Activated B cell treated with CpG ODN at 0.5 μM for 24 hours (primary cell): ENCODE data around the gene BID. TPM values are rescaled to one million over a fixed set of nuclear protein-coding genes. Genes with fewer than 3 reads are reported as not detected.
A peak's percentile ranks its signal among the peaks of the same experiment; 100 is the strongest.
"Not testable (repeated sequence)": the region's sequence is repeated elsewhere in the genome, so short reads cannot be mapped to it uniquely, and the experiment has no call there.

Source experiments
- ATAC-seq: fragments of 200-7000 bp; cut with Tn5 transposase; one replicate; pipeline ENCODE4 v1.10.0; 2021; ENCODE audit warnings: low read depth, mild to moderate bottlenecking, moderate library complexity
- CTCF ChIA-PET: fragments of 350-600 bp; sonication (Branson Sonifier 250); formaldehyde crosslinking; loops from one replicate; lab custom pipeline; 2021; ENCODE audit warnings: antibody characterized with exemption; lab: Charles Lee
- POLR2A ChIA-PET: fragments of 350-600 bp; sonication (Branson Sonifier 250); formaldehyde crosslinking; loops from one replicate; lab custom pipeline; 2021; ENCODE audit warnings: antibody characterized with exemption; lab: Charles Lee
- DNase-seq: peaks from one replicate; pipeline ENCODE4 v3.0.0; 2022
- H3K27ac Mint-ChIP-seq: one replicate; pipeline ENCODE4 v1.8.0; 2020; ENCODE audit warnings: mixed read lengths
- H3K27me3 Mint-ChIP-seq: one replicate; pipeline ENCODE4 v1.8.0; 2021; ENCODE audit warnings: mixed read lengths
- H3K36me3 Mint-ChIP-seq: one replicate; pipeline ENCODE4 v1.8.0; 2021; ENCODE audit warnings: low read depth, mixed read lengths
- H3K4me1 Mint-ChIP-seq: one replicate; pipeline ENCODE4 v1.8.0; 2021; ENCODE audit warnings: mixed read lengths
- H3K4me3 Mint-ChIP-seq: one replicate; pipeline ENCODE4 v1.8.0; 2020; ENCODE audit warnings: mild to moderate bottlenecking, mixed read lengths
- H3K9me3 Mint-ChIP-seq: one replicate; pipeline ENCODE4 v1.8.0; 2020; ENCODE audit warnings: mixed read lengths
- CTCF ChIP-seq: fragments of 200-600 bp; IDR thresholded peaks from one replicate; pipeline ENCODE4 v1.8.0; 2022; ENCODE audit warnings: antibody characterized with exemption, mild to moderate bottlenecking
- intact Hi-C: fragments of 100-400 bp; cut with micrococcal nuclease; formaldehyde crosslinking; loops from one replicate; pipeline ENCODE4 v1.15.1; 2024
- total RNA-seq: library from RNA; stranded (reverse); gene quantifications from 2 replicates; pipeline ENCODE4 v1.2.3, GENCODE V29; 2022

Gene BID
- total RNA-seq, 1 donor from 2014 or later: 78.9 TPM

- DNase-seq: no peak
- no peaks in the 10 kb centered on the region for H3K9me3 Mint-ChIP-seq
- peaks cover 10% of the 10 kb centered on the region for H3K36me3 Mint-ChIP-seq
- POLR2A ChIA-PET: interaction anchor here (0.6 to 6.3 kb wide), 4 partner anchors 9 to 282 kb away, joined by 4 to 68 read pairs (median 36); no protein-coding TSS in a partner anchor
- CTCF ChIA-PET: interaction anchor here (0.8 kb wide), 1 partner anchor 16 kb away, joined by 3 read pairs; no protein-coding TSS in a partner anchor
- H3K27me3 Mint-ChIP-seq: no peaks in the 10 kb centered on the region
- TF ChIP-seq CTCF: no peak
- no peak for ATAC-seq
- no peak overlapping the region for H3K27ac Mint-ChIP-seq
- H3K4me1 Mint-ChIP-seq: peaks cover 65% of the 10 kb centered on the region
- no peak overlapping the region for H3K4me3 Mint-ChIP-seq
- intact Hi-C loops: no loop called here
These were observed 5.1 kb downstream of the BID start for GRCh38 chr22:17769013-17769715.

GRCh38 chr22:17767233-17768065 lies 6.8 kb downstream of the BID start:
- POLR2A ChIA-PET: interaction anchor here (0.7 to 1.8 kb wide), 10 partner anchors 10 to 33 kb away, joined by 3 to 12 read pairs (median 6); no protein-coding TSS in a partner anchor
- Mint-ChIP-seq H3K27ac (peak overlapping the region; percentile 74), H3K9me3 (no peaks in the 10 kb centered on the region), H3K4me1 (peaks cover 60% of the 10 kb centered on the region), H3K4me3 (peak overlapping the region; percentile 62), H3K27me3 (no peaks in the 10 kb centered on the region), H3K36me3 (peaks cover 8% of the 10 kb centered on the region)
- intact Hi-C loops: loop anchor here (1.0 kb wide), 1 partner anchor 33 kb away; no protein-coding TSS in a partner anchor
- CTCF ChIA-PET: interaction anchor here (0.7 to 1.2 kb wide), 3 partner anchors 18 to 212 kb away, joined by 3 to 4 read pairs (median 3); no protein-coding TSS in a partner anchor
- no peak for TF ChIP-seq CTCF
- ATAC-seq: peak; percentile 59
- DNase-seq: no peak

GRCh38 chr22:17764852-17765251 lies 9.4 kb downstream of the BID start:
- H3K4me3 Mint-ChIP-seq, H3K36me3 Mint-ChIP-seq, H3K9me3 Mint-ChIP-seq, intact Hi-C loops, H3K27me3 Mint-ChIP-seq, DNase-seq, ATAC-seq, H3K27ac Mint-ChIP-seq: not testable (repeated sequence)
- H3K4me1 Mint-ChIP-seq: peaks cover 54% of the 10 kb centered on the region
- ChIA-PET POLR2A (interaction anchor here (1.2 to 1.6 kb wide), 2 partner anchors 8 to 17 kb away, joined by 4 to 5 read pairs; no protein-coding TSS in a partner anchor), CTCF (interaction anchor here (1.2 kb wide), 1 partner anchor 20 kb away, joined by 7 read pairs; no protein-coding TSS in a partner anchor)

- Mint-ChIP-seq H3K4me1 (peaks cover 48% of the 10 kb centered on the region), H3K27ac (no peak overlapping the region), H3K4me3 (no peak overlapping the region), H3K9me3 (no peaks in the 10 kb centered on the region), H3K36me3 (peaks cover 7% of the 10 kb centered on the region), H3K27me3 (no peaks in the 10 kb centered on the region)
- POLR2A ChIA-PET: interaction anchor here (0.6 kb wide), 1 partner anchor 9 kb away, joined by 3 read pairs; no protein-coding TSS in a partner anchor
- intact Hi-C loops: no loop called here
- no peak for DNase-seq
- CTCF ChIA-PET: no interaction called here
- no peak for TF ChIP-seq CTCF
- no peak for ATAC-seq
These were observed 10.2 kb downstream of the BID start for GRCh38 chr22:17764036-17764435.

GRCh38 chr22:17763442-17763841 lies 10.8 kb downstream of the BID start:
- intact Hi-C loops, DNase-seq, H3K27ac Mint-ChIP-seq, ATAC-seq, H3K9me3 Mint-ChIP-seq, H3K4me3 Mint-ChIP-seq, CTCF ChIA-PET, H3K27me3 Mint-ChIP-seq: not testable (repeated sequence)
- peaks cover 10% of the 10 kb centered on the region for H3K36me3 Mint-ChIP-seq
- POLR2A ChIA-PET: interaction anchor here (0.8 to 1.0 kb wide), 3 partner anchors 9 to 38 kb away, joined by 4 to 6 read pairs (median 4); no protein-coding TSS in a partner anchor
- peaks cover 47% of the 10 kb centered on the region for H3K4me1 Mint-ChIP-seq
